ENCODE data around the gene MYO19.

MYO19 gene

DNA sequence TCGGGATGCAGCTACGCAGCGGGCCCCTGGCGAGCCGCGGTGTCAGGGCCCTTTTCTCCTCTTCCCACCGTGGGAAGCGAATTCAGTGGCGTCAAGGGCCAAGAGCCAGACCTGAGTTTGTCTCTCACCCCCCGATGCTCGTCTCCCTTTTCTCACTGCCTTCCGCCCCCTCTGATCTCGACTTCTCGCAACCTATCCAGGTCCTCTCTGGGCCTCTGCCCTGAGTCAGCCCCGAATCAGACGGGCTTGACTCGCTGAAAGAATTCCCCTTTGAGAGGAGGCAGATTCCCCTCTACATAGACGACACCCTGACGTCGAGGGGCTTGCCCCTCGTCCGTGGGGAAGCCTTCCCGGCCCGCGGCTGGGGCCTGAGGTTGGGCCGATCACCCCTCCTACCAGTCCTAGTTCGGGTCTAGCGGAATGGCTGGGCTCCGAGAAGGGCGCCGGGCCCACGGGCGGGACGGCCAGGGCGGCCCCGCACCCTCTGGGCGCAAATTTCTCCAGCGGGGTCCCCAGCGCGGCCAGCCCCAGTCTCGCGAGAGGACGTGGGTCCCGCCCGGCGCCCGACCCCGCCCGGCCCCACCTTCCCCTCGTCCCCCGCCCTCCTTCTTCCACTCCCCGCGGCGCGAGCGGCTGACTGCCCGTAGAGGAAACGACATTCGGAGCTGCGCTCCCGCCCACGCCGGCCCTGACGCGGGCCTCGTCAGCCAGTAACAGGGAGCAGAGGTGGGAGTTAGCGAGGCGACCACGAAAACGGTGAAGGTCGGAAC, 9.8 kb upstream of the MYO19 start, which contains the start of gene GGNBP2:
TSS of gene GGNBP2 (plus strand) at position 613 of the 770 bp plus-strand sequence. CDS start 806 bp downstream, outside the sequence.
- peak; percentile 92 for DNase-seq (ENCODE audit: low read depth)
- TF ChIP-seq, protein P1, sequence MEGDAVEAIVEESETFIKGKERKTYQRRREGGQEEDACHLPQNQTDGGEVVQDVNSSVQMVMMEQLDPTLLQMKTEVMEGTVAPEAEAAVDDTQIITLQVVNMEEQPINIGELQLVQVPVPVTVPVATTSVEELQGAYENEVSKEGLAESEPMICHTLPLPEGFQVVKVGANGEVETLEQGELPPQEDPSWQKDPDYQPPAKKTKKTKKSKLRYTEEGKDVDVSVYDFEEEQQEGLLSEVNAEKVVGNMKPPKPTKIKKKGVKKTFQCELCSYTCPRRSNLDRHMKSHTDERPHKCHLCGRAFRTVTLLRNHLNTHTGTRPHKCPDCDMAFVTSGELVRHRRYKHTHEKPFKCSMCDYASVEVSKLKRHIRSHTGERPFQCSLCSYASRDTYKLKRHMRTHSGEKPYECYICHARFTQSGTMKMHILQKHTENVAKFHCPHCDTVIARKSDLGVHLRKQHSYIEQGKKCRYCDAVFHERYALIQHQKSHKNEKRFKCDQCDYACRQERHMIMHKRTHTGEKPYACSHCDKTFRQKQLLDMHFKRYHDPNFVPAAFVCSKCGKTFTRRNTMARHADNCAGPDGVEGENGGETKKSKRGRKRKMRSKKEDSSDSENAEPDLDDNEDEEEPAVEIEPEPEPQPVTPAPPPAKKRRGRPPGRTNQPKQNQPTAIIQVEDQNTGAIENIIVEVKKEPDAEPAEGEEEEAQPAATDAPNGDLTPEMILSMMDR (conservative IDR thresholded peaks at IDR 0.05; ENCODE audit: low read length) = no peak
- H3K4me3 ChIP-seq (ENCODE audit: low read length) = peak within 1 kb of the TSS; percentile 97

DNA sequence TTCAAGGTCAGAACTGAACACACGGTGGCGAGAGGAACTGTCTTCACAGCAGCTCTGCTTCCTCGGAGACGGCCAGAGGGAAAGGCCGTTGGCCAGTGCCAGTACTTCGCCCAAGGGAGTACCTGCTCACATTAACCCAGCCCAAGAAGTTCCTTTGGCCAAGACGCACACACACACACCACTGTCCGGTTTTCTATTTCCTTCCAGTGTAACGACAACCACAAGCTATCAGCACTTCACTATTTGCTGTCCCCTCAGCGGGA, 9.3 kb upstream of the MYO19 start:
- DNase-seq (ENCODE audit: low read depth) = peak; percentile 64
- H3K4me3 ChIP-seq (ENCODE audit: low read length) = peak overlapping the region; percentile 97
- TF ChIP-seq, protein P1 (conservative IDR thresholded peaks at IDR 0.05; ENCODE audit: low read length) = peak; percentile 41

DNA sequence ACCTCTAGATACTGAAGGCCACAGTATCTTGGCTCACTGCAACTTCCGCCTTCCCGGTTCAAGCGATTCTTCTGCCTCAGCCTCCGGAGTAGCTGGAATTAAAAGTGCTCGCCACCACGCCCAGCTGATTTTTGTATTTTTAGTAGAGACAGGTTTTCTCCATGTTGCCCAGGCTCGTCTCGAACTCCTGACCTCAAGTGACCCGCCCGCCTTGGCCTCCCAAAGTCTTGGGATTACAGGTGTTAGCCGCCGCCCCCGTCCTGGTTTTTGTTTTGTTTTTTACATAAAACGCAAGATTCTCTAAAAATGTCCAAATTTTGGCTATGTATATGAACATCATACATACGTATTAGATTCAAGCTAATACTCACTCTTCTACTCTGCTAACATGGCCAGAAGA, 8.1 kb upstream of the MYO19 start:
- TF ChIP-seq, protein P1 (conservative IDR thresholded peaks at IDR 0.05; ENCODE audit: low read length) = no peak
- H3K4me3 ChIP-seq (ENCODE audit: low read length) = no peak overlapping the region
- no peak for DNase-seq (ENCODE audit: low read depth)

DNA sequence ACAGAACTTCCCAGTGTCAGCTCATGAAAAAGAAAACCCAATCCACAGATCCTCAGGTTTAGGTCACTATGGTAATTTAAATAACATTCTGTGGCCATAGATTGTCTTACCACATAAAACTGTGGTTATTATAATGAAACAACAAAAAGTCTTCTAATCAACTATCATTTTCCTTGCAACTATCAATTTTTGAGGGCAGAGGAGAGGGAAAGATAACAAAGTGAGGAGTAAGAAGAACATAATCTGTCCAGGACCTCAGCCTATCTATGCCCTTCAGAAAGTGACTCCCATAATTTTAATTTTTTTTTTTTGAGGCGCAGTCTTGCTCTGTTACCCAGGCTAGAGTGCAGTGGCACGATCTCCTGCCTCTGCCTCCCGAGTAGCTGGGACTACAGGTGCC, 6.0 kb upstream of the MYO19 start:
- no peak for DNase-seq (ENCODE audit: low read depth)
- no peak overlapping the region for H3K4me3 ChIP-seq (ENCODE audit: low read length)
- TF ChIP-seq, protein P1 (conservative IDR thresholded peaks at IDR 0.05; ENCODE audit: low read length) = no peak

DNA sequence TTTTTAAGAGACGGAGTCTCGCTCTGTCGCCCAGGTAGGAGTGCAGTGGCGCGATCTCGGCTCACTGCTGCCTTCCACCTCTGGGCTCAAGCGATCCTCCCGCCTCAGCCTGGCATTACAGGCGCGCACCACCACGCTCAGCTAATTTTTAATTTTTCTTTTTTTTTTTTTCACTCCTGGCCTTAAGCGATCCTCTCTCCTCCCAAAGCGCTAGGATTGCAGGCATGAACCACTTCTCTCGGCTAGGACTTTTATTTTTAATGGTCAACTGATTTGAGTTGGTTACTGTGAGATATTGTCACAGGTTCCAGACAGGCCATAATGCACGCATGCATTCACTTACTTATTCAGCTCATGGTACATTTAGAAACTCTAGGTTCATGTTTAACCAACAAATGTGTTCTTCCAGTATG, 1.0 kb upstream of the MYO19 start:
- DNase-seq (ENCODE audit: low read depth) = no peak
- TF ChIP-seq, protein P1 (conservative IDR thresholded peaks at IDR 0.05; ENCODE audit: low read length) = no peak
- peak overlapping the region; percentile 99 for H3K4me3 ChIP-seq (ENCODE audit: low read length)

DNA sequence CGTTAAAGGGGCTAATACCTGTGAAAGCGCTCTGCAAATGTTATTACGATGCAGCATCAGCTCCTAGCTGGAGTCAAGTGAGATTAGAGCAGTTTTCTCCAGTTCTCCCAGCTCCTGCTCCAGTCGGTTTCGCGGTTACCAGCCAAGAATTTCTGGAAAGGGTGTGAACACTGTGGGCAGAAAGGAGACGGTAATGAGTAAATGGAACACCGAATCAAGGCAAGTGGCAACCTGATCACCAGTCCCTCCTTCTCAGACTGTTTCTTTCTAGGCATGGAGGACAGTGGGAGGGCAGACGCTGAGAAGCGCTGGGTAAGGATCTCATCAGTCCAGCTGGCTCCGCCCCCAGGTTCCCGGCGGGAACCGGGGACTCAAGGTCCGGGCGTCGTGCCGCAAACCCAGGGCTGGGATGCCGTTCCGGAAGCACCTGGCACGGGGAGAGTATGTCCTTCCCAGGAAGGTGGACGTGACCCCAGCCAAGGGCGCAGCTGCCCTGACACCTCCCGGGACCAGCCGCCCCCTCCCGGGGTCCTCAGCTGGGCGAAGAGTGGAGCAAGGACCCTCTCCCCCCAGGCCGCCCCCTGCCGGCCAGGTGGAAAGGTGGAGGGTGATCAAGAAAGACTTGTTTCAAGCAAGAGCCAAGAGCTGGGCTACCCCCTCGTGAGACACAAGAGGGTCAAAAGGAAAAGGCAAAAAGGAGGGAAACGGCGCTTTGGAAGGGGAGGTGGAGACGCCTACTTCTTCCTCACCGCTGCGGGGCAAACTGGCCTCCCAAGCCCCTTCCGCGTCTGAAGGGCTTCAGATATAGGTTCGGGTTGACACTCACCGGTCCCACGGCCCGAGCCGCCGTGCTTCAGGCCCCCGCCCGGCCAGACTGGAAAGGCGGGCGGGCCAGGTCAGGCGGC, 481 bp downstream of the MYO19 start:
- H3K4me3 ChIP-seq (ENCODE audit: low read length) = peak overlapping the region; percentile 99
- TF ChIP-seq, protein P1 (conservative IDR thresholded peaks at IDR 0.05; ENCODE audit: low read length) = peak; percentile 35
- DNase-seq (ENCODE audit: low read depth) = peak; percentile 43
